Activated CD8-positive, alpha-beta memory T cell treated with anti-CD3 and anti-CD28 coated beads for 4 hours (primary cell): ENCODE data around the gene MRPL55.

Experiments used
- DNase-seq, 2 donors: peaks; one replicate each; pipeline ENCODE4 v3.0.0-alpha.2; 2020; ENCODE audit warnings: low read depth in 2 of 2

Gene MRPL55

GRCh38 chr1:228070851-228071250 is 38.2 kb downstream of the MRPL55 start:
- DNase-seq, result no peak

- DNase-seq, result no peak
These were observed 38.9 kb downstream of the MRPL55 start for GRCh38 chr1:228070173-228070572.

GRCh38 chr1:228068359-228068758 is 40.7 kb downstream of the MRPL55 start:
- DNase-seq, result no peak

- DNase-seq, result no peak
These were observed 42.0 kb downstream of the MRPL55 start for GRCh38 chr1:228066891-228067654.

GRCh38 chr1:228066416-228066815 is 42.7 kb downstream of the MRPL55 start:
- DNase-seq, result no peak

- no peak for DNase-seq
These were observed 43.4 kb downstream of the MRPL55 start for GRCh38 chr1:228065543-228066347.

GRCh38 chr1:228064741-228065542 is 44.2 kb downstream of the MRPL55 start:
- no peak for DNase-seq

GRCh38 chr1:228064296-228064695 is 44.8 kb downstream of the MRPL55 start:
- no peak for DNase-seq

GRCh38 chr1:228063251-228064191 is 45.6 kb downstream of the MRPL55 start:
- DNase-seq, result no peak

- no peak for DNase-seq
These were observed 46.3 kb downstream of the MRPL55 start for GRCh38 chr1:228062812-228063211.

- DNase-seq, result no peak
These were observed 46.9 kb downstream of the MRPL55 start for GRCh38 chr1:228062085-228062791.

GRCh38 chr1:228061411-228062084 is 47.6 kb downstream of the MRPL55 start:
- DNase-seq, result no peak

- DNase-seq, result no peak
These were observed 48.5 kb downstream of the MRPL55 start for GRCh38 chr1:228060458-228061190.

GRCh38 chr1:228059634-228060457 is 49.3 kb downstream of the MRPL55 start:
- DNase-seq, result peak in 1 of 2 donors; percentile 49

- no peak for DNase-seq
These were observed 50.0 kb downstream of the MRPL55 start for GRCh38 chr1:228058949-228059633.

GRCh38 chr1:228058172-228058948 is 50.7 kb downstream of the MRPL55 start:
- no peak for DNase-seq
